BJ (cell line): ENCODE data around the gene CDK14. TPM values are rescaled to one million over a fixed set of nuclear protein-coding genes. Genes with fewer than 3 reads are reported as not detected.

ENCODE experiments used
- CTCF ChIA-PET: fragments of 350-600 bp; formaldehyde crosslinking; extraction: SDS; loops from one replicate; lab custom pipeline; 2021; ENCODE audit warnings: antibody characterized with exemption, inconsistent platforms; lab: Yijun Ruan, JAX
- POLR2A ChIA-PET: fragments of 300-600 bp; sonication (Branson Sonifier 250); formaldehyde crosslinking; extraction: SDS; loops from one replicate; lab custom pipeline; 2021; ENCODE audit warnings: antibody characterized with exemption; lab: Charles Lee
- DNase-seq: peaks from one replicate; pipeline ENCODE4 v3.0.0-alpha.2; 2011; ENCODE audit warnings: low read depth
- H3K27me3 ChIP-seq: 2 replicates; pipeline ENCODE4 v1.6.0; 2011; ENCODE audit warnings: low read length; ENCODE audit not compliant: control insufficient read depth, insufficient read depth
- H3K36me3 ChIP-seq: 2 replicates; pipeline ENCODE4 v1.5.1; 2011; ENCODE audit warnings: low read length; ENCODE audit not compliant: control insufficient read depth, insufficient read depth
- H3K4me3 ChIP-seq: 2 replicates; pipeline ENCODE4 v1.5.1; 2011; ENCODE audit warnings: low read depth, mild to moderate bottlenecking, control low read depth, low read length
- polyA plus RNA-seq: library from polyadenylated mRNA; depleted of rRNA; stranded (reverse); fragments of >200 nt; gene quantifications from 2 replicates; pipeline ENCODE4 v1.2.3, GENCODE V29; 2011
- TF ChIP-seq, protein P1 (sequence below): IDR thresholded peaks from 2 replicates; pipeline ENCODE4 v1.5.1; 2011; ENCODE audit warnings: low read depth, mild to moderate bottlenecking, control low read depth, inconsistent platforms, low read length, moderate library complexity; ENCODE audit not compliant: insufficient read depth

The CDK14 gene
- polyA plus RNA-seq, 1 experiment, result 6.7 TPM

DNA sequence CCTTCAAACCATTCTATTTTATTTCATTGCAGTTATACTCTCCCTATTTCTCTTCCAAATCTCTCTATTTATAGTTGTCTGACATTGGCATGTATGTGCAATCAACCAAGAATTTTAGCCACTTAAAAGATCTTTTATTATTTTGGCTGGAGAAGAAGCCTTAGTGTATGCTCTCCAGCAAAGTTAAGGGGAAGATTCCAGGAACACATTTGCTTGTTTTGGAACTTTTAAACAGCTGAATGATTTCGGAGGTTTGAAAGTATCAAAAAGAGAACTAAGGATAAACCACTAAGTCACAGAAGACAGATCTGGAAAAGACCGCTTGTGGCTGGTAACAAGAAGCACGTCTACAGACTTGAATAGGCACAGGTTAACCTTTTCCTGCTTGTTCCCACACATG lies 485.9 kb downstream of the CDK14 start:
- CTCF ChIA-PET, result interaction anchor here (0.8 to 1.5 kb wide), 4 partner anchors 9 to 577 kb away, joined by 3 to 5 read pairs (median 4); no protein-coding TSS in a partner anchor
- no peaks in the 10 kb centered on the region for H3K36me3 ChIP-seq
- no peaks in the 10 kb centered on the region for H3K27me3 ChIP-seq
- TF ChIP-seq, protein P1, sequence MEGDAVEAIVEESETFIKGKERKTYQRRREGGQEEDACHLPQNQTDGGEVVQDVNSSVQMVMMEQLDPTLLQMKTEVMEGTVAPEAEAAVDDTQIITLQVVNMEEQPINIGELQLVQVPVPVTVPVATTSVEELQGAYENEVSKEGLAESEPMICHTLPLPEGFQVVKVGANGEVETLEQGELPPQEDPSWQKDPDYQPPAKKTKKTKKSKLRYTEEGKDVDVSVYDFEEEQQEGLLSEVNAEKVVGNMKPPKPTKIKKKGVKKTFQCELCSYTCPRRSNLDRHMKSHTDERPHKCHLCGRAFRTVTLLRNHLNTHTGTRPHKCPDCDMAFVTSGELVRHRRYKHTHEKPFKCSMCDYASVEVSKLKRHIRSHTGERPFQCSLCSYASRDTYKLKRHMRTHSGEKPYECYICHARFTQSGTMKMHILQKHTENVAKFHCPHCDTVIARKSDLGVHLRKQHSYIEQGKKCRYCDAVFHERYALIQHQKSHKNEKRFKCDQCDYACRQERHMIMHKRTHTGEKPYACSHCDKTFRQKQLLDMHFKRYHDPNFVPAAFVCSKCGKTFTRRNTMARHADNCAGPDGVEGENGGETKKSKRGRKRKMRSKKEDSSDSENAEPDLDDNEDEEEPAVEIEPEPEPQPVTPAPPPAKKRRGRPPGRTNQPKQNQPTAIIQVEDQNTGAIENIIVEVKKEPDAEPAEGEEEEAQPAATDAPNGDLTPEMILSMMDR, result no peak
- no peak overlapping the region for H3K4me3 ChIP-seq
- POLR2A ChIA-PET, result no interaction called here
- peak; percentile 62 for DNase-seq

GRCh38 chr7:91082852-91083495 lies 486.9 kb downstream of the CDK14 start:
- Histone ChIP-seq H3K27me3 (no peaks in the 10 kb centered on the region), H3K36me3 (no peaks in the 10 kb centered on the region), H3K4me3 (no peak overlapping the region)
- ChIA-PET POLR2A (interaction anchor here (0.7 kb wide), 2 partner anchors 202 to 747 kb away, joined by 4 to 6 read pairs; no protein-coding TSS in a partner anchor), CTCF (interaction anchor here (0.6 to 2.5 kb wide), 14 partner anchors 8 to 701 kb away, joined by 3 to 8 read pairs (median 4); no protein-coding TSS in a partner anchor)
- no peak for DNase-seq
- TF ChIP-seq, protein P1, result peak; percentile 62

- no peak overlapping the region for H3K4me3 ChIP-seq
- no peak for DNase-seq
- TF ChIP-seq, protein P1, result no peak
- no peaks in the 10 kb centered on the region for H3K27me3 ChIP-seq
- H3K36me3 ChIP-seq, result no peaks in the 10 kb centered on the region
- POLR2A ChIA-PET, result no interaction called here
- CTCF ChIA-PET, result interaction anchor here (0.6 to 2.5 kb wide), 6 partner anchors 10 to 700 kb away, joined by 3 to 8 read pairs (median 4); no protein-coding TSS in a partner anchor
Observed at GRCh38 chr7:91083855-91084644, 487.9 kb downstream of the CDK14 start.

- TF ChIP-seq, protein P1, result no peak
- Histone ChIP-seq H3K27me3 (no peaks in the 10 kb centered on the region), H3K4me3 (no peak overlapping the region), H3K36me3 (no peaks in the 10 kb centered on the region)
- ChIA-PET CTCF (interaction anchor here (1.5 to 2.5 kb wide), 3 partner anchors 12 to 699 kb away, joined by 4 to 8 read pairs (median 4); no protein-coding TSS in a partner anchor), POLR2A (no interaction called here)
- no peak for DNase-seq
Observed at GRCh38 chr7:91085175-91085574, 489.1 kb downstream of the CDK14 start.

- Histone ChIP-seq H3K4me3 (no peak overlapping the region), H3K27me3 (no peaks in the 10 kb centered on the region), H3K36me3 (no peaks in the 10 kb centered on the region)
- TF ChIP-seq, protein P1, result no peak
- POLR2A ChIA-PET, result no interaction called here
- CTCF ChIA-PET, result interaction anchor here (0.7 kb wide), 1 partner anchor 11 kb away, joined by 3 read pairs; no protein-coding TSS in a partner anchor
- DNase-seq, result no peak
Observed at GRCh38 chr7:91086200-91086599, 490.1 kb downstream of the CDK14 start.
